Measurements from ENCODE around the gene DCX. TPM values are rescaled to one million over a fixed set of nuclear protein-coding genes. Genes with fewer than 3 reads are reported as not detected.
"Not testable (repeated sequence)": the region's sequence is repeated elsewhere in the genome, so short reads cannot be mapped to it uniquely, and the experiment has no call there.

The DCX gene
- total RNA-seq, 1 donor from 2014 or later: not detected

- Histone ChIP-seq H3K27ac (no peak overlapping the region), H3K4me3 (no peak overlapping the region), H3K27me3 (no peaks in the 10 kb centered on the region), H3K36me3 (no peaks in the 10 kb centered on the region), H3K4me1 (no peaks in the 10 kb centered on the region), H3K9me3 (no peaks in the 10 kb centered on the region)
- no peak for DNase-seq (ENCODE audit: extremely low spot score in 2 of 2)
- intact Hi-C loops (cut with DNase I): no loop called here
- TF ChIP-seq POLR2A (IDR thresholded peaks at IDR 0.05): no peak
- no peak for TF ChIP-seq POLR2AphosphoS5 (IDR thresholded peaks at IDR 0.05; ENCODE audit: insufficient read depth in 1 of 2, low read depth in 1 of 2)
- no peak for TF ChIP-seq CTCF (IDR thresholded peaks at IDR 0.05)
Observed at GRCh38 chrX:111353793-111354192, 58.2 kb downstream of the DCX start.

GRCh38 chrX:111352424-111352823 is 59.6 kb downstream of the DCX start:
- intact Hi-C loops (cut with DNase I): no loop called here
- Histone ChIP-seq H3K9me3 (no peaks in the 10 kb centered on the region), H3K27ac (no peak overlapping the region), H3K4me1 (no peaks in the 10 kb centered on the region), H3K4me3 (no peak overlapping the region), H3K36me3 (no peaks in the 10 kb centered on the region), H3K27me3 (no peaks in the 10 kb centered on the region)
- no peak for DNase-seq (ENCODE audit: extremely low spot score in 2 of 2)
- TF ChIP-seq POLR2A (IDR thresholded peaks at IDR 0.05) (no peak), CTCF (IDR thresholded peaks at IDR 0.05) (no peak), POLR2AphosphoS5 (IDR thresholded peaks at IDR 0.05; ENCODE audit: insufficient read depth in 1 of 2, low read depth in 1 of 2) (no peak)

GRCh38 chrX:111349934-111350333 is 62.1 kb downstream of the DCX start:
- TF ChIP-seq CTCF (IDR thresholded peaks at IDR 0.05): no peak
- no peak for TF ChIP-seq POLR2AphosphoS5 (IDR thresholded peaks at IDR 0.05; ENCODE audit: insufficient read depth in 1 of 2, low read depth in 1 of 2)
- no peak for TF ChIP-seq POLR2A (IDR thresholded peaks at IDR 0.05)

GRCh38 chrX:111349101-111349500 is 62.9 kb downstream of the DCX start:
- intact Hi-C loops (cut with DNase I): no loop called here
- no peaks in the 10 kb centered on the region for H3K4me1 ChIP-seq
- no peak for DNase-seq (ENCODE audit: extremely low spot score in 2 of 2)
- TF ChIP-seq POLR2A (IDR thresholded peaks at IDR 0.05): no peak
- TF ChIP-seq POLR2AphosphoS5 (IDR thresholded peaks at IDR 0.05; ENCODE audit: insufficient read depth in 1 of 2, low read depth in 1 of 2): no peak
- no peak for TF ChIP-seq CTCF (IDR thresholded peaks at IDR 0.05)
- H3K27me3 ChIP-seq: no peaks in the 10 kb centered on the region
- no peaks in the 10 kb centered on the region for H3K36me3 ChIP-seq
- no peak overlapping the region for H3K4me3 ChIP-seq
- no peaks in the 10 kb centered on the region for H3K9me3 ChIP-seq
- no peak overlapping the region for H3K27ac ChIP-seq

More at GRCh38 chrX:111349934-111350333, 62.1 kb downstream of the DCX start:
- intact Hi-C loops (cut with DNase I): no loop called here
- Histone ChIP-seq H3K27ac (no peak overlapping the region), H3K4me3 (no peak overlapping the region), H3K4me1 (no peaks in the 10 kb centered on the region), H3K27me3 (no peaks in the 10 kb centered on the region), H3K9me3 (no peaks in the 10 kb centered on the region), H3K36me3 (no peaks in the 10 kb centered on the region)
- no peak for DNase-seq (ENCODE audit: extremely low spot score in 2 of 2)

GRCh38 chrX:111348429-111348828 is 63.6 kb downstream of the DCX start:
- H3K27ac ChIP-seq: no peak overlapping the region
- DNase-seq (ENCODE audit: extremely low spot score in 2 of 2): no peak
- no peak overlapping the region for H3K4me3 ChIP-seq
- no peak for TF ChIP-seq POLR2A (IDR thresholded peaks at IDR 0.05)
- no peak for TF ChIP-seq POLR2AphosphoS5 (IDR thresholded peaks at IDR 0.05; ENCODE audit: insufficient read depth in 1 of 2, low read depth in 1 of 2)
- no peak for TF ChIP-seq CTCF (IDR thresholded peaks at IDR 0.05)
- intact Hi-C loops (cut with DNase I): no loop called here
- H3K36me3 ChIP-seq: no peaks in the 10 kb centered on the region
- no peaks in the 10 kb centered on the region for H3K9me3 ChIP-seq
- no peaks in the 10 kb centered on the region for H3K4me1 ChIP-seq
- H3K27me3 ChIP-seq: no peaks in the 10 kb centered on the region

GRCh38 chrX:111346150-111346549 is 65.8 kb downstream of the DCX start:
- H3K27me3 ChIP-seq; DNase-seq (ENCODE audit: extremely low spot score in 2 of 2); H3K4me1 ChIP-seq; H3K9me3 ChIP-seq; H3K4me3 ChIP-seq; H3K27ac ChIP-seq; intact Hi-C loops (cut with DNase I); H3K36me3 ChIP-seq: not testable (repeated sequence)
